GM10248 (cell line): Measurements from ENCODE around the gene CCDC74B.
"Not testable (repeated sequence)": the region's sequence is repeated elsewhere in the genome, so short reads cannot be mapped to it uniquely, and the experiment has no call there.

Source experiments
- CTCF ChIA-PET: fragments of 300-600 bp; sonication (Branson Sonifier 250); formaldehyde crosslinking; extraction: SDS; loops from one replicate; lab custom pipeline; 2021; ENCODE audit warnings: antibody characterized with exemption; lab: Yijun Ruan, JAX
- POLR2A ChIA-PET: fragments of 350-650 bp; sonication (Branson Sonifier 250); formaldehyde crosslinking; extraction: SDS; loops from one replicate; lab custom pipeline; 2020; ENCODE audit warnings: antibody characterized with exemption; lab: Yijun Ruan, JAX
- DNase-seq: peaks from one replicate; pipeline ENCODE4 v3.0.0; 2012; ENCODE audit errors: extremely low spot score
- TF ChIP-seq, protein P1 (sequence below): IDR thresholded peaks from 2 replicates; pipeline ENCODE4 v1.5.1; 2012; ENCODE audit warnings: mild to moderate bottlenecking, low read depth; ENCODE audit errors: extremely low read depth, missing control alignments, control extremely low read depth

Gene CCDC74B

DNA sequence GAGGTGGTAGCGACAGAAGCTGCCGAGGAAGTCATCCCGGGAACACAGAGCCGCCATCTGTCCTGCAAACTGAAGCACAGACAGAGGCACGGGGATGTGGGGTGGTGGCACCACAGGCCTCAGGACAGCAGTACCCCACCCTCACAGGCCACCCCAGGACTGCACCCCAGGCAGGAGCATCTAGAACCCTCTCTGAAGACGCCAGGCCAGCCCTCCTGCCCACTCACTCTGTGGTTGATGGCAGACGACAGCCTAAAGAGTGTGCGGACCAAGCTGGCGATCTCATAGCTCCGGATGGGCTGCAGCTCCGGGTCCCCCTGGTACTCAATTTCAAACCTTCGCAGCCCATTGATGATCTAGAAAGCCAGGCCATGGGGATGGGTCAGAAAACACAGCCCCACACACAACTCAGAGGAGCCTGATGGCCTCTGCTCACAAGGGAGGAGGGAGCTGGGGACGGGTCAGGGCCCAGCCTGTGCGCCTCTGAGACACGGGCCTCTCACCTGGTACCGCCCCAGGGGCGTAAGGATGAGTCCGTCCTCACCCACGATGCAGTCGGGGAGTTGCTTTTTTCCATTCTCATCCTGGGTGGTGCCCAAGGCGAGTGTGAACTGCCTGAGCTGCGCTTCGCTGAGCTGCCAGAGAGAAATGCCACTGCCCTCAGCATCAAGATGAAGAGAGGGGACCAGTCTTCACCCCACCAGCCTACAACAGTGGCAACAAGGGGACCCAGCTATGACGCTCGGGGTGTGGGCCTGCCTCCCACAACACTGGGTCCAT, 8.1 kb upstream of the CCDC74B start:
- ChIA-PET CTCF (no interaction called here), POLR2A (no interaction called here)
- TF ChIP-seq, protein P1, sequence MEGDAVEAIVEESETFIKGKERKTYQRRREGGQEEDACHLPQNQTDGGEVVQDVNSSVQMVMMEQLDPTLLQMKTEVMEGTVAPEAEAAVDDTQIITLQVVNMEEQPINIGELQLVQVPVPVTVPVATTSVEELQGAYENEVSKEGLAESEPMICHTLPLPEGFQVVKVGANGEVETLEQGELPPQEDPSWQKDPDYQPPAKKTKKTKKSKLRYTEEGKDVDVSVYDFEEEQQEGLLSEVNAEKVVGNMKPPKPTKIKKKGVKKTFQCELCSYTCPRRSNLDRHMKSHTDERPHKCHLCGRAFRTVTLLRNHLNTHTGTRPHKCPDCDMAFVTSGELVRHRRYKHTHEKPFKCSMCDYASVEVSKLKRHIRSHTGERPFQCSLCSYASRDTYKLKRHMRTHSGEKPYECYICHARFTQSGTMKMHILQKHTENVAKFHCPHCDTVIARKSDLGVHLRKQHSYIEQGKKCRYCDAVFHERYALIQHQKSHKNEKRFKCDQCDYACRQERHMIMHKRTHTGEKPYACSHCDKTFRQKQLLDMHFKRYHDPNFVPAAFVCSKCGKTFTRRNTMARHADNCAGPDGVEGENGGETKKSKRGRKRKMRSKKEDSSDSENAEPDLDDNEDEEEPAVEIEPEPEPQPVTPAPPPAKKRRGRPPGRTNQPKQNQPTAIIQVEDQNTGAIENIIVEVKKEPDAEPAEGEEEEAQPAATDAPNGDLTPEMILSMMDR = no peak
- DNase-seq = no peak

DNA sequence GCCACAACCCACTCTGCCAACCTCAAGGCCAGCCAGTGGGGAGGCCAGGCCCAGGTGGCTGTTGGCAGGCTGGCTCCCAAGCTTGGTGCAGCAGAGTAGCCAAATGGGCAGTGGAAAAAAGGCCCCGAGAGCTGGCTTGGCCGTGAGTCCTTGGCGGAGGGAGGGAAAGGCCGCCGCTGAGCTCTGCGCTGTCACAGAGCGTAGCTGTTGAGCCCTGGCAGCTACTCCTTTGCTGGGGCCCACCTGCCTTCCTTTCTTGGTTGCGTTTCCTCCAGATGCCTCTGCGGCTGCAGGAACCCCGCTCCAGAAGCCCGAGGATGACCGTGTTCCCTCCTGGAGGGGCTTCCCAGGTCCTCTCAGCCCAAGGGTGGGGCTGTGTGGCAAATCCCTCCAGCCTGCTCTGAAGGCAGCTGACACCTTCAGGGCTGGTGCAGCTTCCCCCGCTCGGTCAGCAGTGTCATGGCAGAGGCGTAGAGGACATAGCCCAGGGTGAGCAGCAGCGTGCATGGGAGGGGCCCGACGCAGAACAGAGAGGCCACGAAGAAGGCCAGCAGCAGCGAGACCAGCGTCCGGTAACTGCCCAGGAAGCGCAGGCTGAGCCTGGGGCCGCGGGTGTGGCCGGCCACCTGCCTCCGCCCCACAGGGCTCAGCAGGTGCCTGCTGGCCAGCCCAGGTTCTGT, 7.4 kb upstream of the CCDC74B start:
- POLR2A ChIA-PET, CTCF ChIA-PET, DNase-seq: not testable (repeated sequence)

DNA sequence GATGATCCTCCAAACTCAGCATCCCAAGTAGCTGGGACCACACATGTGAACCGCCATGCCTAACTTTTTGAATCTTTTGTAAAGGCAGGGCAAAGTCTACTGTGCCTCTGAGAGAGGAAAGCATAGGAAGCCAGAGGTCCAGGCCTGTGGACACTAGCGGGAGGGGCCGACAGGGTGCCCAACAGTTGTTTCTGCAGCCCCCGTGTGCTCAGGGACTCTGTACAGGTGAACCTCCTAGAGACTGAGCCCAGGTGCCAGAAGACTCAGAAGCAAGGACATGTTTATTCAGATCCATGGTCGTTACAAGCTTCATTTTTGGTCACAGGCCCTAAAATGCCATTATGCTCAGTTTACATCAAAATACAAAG, 6.2 kb upstream of the CCDC74B start:
- CTCF ChIA-PET, DNase-seq, POLR2A ChIA-PET: not testable (repeated sequence)

DNA sequence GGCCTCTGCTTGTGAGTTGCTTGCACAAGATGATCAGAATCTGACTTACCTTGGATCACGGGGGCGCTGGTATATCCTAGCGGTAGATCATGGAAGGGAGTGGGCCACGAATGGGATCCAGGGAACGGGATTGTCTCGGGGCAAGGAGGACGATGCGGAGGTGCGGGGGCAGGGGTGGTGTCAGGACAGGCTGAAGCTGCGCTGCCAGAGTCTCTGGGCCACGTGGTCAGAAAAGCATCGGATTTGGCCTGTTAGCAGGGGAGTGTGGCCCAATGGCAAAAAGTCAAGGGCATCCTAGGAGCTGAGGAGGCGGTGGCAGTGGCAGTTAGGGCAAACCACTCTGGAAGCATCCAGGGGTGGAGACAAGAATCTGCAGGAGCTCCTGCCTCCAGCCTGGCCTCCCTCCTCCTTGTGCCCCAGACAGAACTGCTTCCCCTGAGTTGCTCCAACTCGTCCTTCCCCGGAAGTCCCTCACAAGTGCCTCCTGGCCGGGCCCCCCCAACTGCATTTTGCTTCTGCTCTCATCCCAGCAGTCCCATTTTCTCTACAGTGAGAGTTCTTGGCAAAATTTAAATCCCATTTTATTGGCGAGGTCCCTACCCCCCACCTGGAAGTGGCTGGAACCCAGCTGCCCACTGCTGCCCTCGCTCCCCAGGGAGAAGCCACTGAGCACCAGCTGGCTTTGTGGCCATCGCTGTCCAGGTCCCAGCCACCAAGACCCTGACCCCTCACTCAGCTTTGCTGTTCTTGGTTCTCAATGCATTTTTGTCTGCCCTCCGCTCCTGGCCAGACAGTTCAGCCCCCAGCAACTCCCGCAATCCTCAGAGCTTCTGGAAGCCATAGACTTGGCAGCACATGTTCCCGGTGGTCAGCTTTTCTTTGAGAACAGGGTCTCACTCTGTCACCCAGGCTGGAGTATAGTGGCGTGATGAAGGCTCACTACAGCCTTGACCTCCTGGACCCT, 5.6 kb upstream of the CCDC74B start:
- CTCF ChIA-PET = no interaction called here
- TF ChIP-seq, protein P1 = no peak
- POLR2A ChIA-PET = no interaction called here
- DNase-seq = no peak

DNA sequence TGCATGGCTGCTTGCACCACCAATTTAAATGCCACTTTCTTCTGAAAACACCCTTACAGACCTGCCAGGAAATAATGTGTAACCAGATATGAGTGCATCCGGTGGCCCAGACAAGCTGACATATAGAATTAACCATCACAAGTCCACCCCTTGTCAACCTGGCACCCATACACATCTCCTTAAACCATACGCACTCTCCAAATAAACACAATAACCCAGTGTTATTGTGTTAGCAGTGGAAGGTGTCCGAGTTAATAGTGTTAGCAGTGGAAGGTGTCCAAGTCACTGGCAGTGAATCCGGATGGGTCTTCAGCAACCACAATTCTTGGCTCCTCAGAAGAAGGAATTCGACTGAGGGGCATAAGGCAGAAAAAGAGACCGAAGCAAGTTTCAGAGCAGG, 3.6 kb upstream of the CCDC74B start:
- DNase-seq, POLR2A ChIA-PET, CTCF ChIA-PET: not testable (repeated sequence)

DNA sequence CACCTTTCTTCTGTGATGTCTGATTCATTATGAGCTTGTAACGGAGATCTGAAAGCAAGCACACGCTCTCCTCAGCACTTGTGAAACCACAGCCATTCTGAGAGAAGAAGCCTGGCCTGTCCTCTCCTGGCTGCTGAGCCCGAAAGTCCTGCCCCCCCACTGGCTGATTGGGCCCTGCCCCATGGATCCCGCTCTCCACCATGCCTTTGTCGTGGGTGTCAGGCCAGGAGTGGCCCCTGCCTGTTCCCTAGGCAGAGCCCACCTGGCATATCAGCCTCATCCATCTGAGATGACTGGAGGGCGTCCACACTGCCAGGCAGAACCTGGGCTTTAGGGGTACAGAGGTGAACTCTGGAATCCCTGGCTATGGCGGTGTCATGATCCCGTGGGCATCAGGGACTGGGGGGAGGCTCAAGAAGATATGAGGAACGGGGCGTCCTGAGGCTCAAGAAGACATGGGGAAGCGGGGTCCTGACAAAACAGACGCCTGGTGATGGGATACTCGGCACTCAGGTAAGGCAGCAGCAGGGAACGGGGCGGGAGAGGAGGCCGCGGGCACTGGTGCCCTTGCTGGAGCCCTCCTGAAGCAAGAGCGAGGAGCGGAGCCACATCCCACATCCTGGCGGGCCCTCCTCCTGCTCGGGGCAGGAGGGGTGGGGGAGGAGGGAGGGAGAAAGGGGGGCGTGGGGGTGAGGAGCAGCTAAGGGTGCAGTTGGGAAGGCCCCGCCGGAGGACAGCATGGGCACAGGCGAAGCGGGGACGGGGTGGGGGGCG, 1.5 kb downstream of the CCDC74B start:
- POLR2A ChIA-PET, CTCF ChIA-PET, DNase-seq: not testable (repeated sequence)

DNA sequence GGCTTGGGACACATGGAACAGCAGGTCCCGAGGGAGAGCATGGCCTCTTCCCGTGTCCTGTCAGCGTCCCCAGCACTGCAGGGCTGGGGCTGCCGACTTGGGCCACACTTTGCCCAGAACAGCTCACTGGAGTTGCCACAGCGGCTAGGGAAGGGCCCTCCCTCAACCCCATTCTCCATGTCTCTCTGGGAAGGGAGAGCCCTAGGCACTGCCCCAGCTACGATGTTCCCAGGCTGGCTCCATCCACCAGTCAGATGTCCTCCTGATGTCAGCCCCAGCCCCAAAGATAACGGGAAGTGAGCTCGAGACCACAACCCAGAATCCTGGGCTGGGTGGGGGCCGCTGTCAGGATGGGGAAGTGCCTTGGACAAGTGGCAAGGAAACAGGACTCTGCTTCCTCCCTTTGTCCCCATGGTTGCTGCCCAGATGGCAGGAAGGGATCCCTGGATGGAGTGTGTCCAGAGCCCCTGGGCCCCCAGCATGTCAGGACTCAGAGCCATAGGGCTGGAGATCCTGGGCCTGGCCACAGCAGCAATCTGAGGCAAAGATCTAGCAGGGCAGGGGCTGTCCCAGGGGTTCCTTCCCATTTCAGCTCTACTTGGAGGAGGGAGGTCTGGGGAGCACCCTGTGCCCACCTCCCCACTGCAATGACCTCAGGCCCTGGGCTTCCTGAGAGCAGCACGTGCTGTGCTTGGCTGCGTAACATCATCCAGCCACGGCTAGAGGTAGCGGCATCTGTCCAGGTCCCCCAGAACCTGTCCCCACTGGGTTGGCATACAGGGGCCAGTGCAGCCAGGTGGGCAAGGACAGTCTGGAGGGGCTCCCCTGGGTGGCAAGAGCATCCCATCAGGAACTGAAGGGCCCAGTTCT, 2.3 kb downstream of the CCDC74B start:
- POLR2A ChIA-PET, CTCF ChIA-PET, DNase-seq: not testable (repeated sequence)

DNA sequence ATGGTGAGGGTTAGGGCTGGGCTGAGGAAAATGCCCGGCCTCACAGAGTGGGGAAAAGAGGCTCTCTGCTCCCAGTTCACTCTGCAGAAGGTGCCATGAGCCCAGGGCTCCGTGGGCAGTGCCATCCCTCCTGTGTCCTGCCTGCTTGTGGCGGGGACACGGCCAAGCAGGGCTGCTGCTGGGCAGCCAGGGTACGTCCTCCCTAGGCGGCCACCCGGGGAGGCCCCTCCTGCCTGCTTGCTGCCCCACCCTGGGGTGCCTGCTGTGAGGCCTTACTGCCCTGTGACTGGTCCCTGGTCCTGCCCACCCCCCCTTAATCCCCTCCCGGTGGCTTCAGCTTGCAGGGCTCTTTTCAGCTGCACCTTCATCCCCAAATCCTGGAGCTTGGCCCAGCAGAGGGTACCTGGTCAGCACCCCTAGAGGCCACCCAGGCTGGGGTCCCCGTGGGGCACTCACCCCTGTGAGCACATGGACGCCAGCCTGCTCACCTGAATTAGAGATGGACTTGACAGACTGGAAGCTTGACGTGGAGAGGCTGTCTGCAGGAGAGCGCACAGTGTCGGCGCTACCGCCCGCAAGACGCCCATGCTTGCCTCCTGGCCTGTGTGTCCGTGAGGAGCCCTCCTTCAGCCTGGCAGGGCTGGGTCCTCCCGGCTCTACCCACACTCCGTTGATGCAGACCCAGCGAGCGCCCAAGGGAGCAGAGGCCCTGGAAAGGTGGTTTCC, 3.1 kb downstream of the CCDC74B start:
- POLR2A ChIA-PET, DNase-seq, CTCF ChIA-PET: not testable (repeated sequence)

DNA sequence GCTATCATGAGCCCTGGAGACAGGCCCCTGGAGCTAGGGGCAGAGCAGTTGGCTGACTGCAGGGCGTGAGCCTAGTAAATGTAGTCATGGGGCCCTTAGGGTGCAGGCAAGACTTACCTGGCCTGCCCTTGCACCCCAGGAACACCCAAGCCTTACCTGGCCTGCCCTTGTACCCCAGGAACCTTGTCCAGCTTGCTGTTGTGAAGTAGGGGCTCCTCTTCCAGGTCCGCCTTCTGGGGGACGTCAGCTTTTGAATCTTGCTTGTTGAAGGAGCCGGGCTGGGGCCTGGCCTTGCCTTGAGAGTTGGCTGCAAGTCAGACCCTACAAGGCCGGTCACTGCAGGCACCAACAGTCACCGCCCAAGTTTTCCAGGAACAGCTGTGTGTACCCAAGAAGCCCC, 3.9 kb downstream of the CCDC74B start:
- DNase-seq, CTCF ChIA-PET, POLR2A ChIA-PET: not testable (repeated sequence)

DNA sequence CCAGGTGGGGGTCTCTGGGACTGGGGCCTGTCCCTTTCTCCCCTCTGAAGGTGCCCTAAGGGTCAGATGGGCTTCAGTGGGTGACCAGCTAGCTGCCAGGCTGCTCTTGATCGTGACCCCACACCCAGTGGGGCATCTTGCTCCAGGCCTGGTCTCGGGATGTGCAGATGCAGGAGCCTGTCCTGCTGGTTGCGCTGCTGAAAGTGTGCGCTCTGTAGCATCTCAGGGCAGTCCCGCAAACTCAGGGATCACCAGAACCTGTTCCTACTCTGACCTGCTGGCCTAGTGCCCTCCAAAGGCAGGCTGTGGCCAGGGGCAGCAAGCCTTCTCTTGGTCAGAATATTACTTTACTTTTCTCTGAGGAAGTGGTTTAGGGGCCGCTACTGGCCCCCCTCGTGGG, 4.4 kb downstream of the CCDC74B start:
- POLR2A ChIA-PET, DNase-seq, CTCF ChIA-PET: not testable (repeated sequence)

DNA sequence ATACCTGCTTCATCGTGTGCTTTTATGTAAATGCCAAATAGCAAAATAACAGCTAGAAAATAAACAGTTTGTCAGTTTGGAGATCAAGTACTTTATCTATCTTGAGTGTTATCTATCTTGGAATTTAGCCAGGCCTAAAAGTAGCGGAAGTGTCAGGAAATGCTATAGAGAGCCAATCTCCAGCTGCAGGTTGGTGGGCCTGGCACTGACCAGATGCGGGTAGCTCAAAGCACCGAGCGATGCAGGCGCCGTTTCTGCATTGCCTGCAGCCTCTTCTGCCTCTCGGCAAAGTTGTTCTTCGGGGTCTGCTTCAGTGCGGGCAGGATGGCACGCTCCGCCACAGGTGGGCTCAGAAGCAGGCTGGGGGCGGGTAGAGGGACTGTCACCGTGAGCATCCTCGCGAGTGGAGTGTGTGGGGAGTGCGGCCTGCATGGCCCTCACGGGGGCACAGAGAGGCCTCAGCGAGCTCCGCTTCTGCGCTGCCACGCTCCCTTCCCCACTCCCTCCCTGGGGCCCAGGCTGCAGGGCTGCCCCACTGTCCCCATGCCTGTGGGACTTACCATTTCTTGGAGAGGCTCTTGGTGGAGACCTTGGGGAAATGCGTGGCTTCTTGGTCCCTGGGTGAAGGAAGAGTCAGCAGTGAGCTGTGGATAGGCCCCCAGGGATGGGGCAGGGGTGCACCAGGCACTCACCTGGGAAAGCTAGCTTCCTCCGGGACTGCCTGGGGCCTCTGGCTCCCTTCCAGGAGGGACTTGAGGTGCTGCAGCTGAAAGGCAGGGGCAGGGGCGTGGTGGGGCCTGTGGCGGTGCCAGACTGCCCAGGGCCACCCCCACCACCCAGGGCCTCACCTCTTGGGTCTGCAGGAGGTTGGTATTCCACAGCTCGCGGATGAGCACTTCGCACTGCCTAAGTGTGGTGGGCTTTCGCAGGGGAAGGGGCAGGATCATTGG, 5.3 kb downstream of the CCDC74B start:
- POLR2A ChIA-PET, CTCF ChIA-PET, DNase-seq: not testable (repeated sequence)

DNA sequence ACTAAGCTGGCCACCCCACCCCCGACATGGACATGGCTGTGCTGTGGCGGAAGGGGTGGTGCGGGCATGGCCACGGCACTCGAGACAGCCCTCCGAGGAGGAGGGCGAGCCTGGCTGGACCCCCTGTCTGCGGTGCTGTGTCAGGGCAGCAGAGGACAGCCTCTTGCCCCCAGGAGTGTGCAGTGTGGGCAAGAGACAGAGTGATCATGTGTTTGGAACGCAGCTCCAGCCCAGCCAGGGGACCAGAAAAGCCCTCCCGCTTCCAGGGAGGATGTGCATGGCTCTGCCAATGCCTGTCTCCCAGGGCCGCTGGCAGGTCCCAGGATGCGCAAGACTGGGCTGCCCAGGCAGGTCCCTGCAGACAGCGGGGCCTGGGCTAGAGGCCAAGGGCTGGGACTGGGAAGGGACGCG, 6.1 kb downstream of the CCDC74B start:
- POLR2A ChIA-PET, CTCF ChIA-PET, DNase-seq: not testable (repeated sequence)
